ENCODE data around the gene PANK2.

- TF ChIP-seq CTCF (IDR thresholded peaks at IDR 0.05) = no peak
- no peak for TF ChIP-seq ZFX (IDR thresholded peaks at IDR 0.05; ENCODE audit: borderline replicate concordance)
These were observed 2.1 kb downstream of the PANK2 start for GRCh38 chr20:3890999-3891929.

All from 22Rv1 (cell line).